Large intestine (tissue), 3 donors: ENCODE results near the gene MRTO4. TPM values are rescaled to one million over a fixed set of nuclear protein-coding genes. Genes with fewer than 3 reads are reported as not detected.
"Not testable (repeated sequence)": the region's sequence is repeated elsewhere in the genome, so short reads cannot be mapped to it uniquely, and the experiment has no call there.

Experiments
- DNase-seq, 2 donors: peaks; one replicate each; pipeline versions ENCODE4 v3.0.0 to v3.0.0-alpha.2; 2013
- H3K27ac ChIP-seq: one replicate; pipeline ENCODE4 v1.5.1; 2013; ENCODE audit warnings: low read length
- H3K27me3 ChIP-seq: 2 replicates; pipeline ENCODE4 v1.6.1; 2013; ENCODE audit warnings: low read length; ENCODE audit not compliant: control insufficient read depth, insufficient read depth
- H3K36me3 ChIP-seq: 2 replicates; pipeline ENCODE4 v1.6.1; 2013; ENCODE audit warnings: low read length; ENCODE audit not compliant: control insufficient read depth, insufficient read depth
- H3K4me1 ChIP-seq: one replicate; pipeline ENCODE4 v1.6.1; 2013; ENCODE audit warnings: low read length; ENCODE audit not compliant: control insufficient read depth, insufficient read depth
- H3K4me3 ChIP-seq: one replicate; pipeline ENCODE4 v1.5.1; 2013; ENCODE audit warnings: low read length
- H3K9me3 ChIP-seq: one replicate; pipeline ENCODE4 v1.6.1; 2013; ENCODE audit warnings: mild to moderate bottlenecking, low read depth, low read length, moderate library complexity; ENCODE audit not compliant: control insufficient read depth
- WGBS: methylation state at CpG from one replicate; pipeline ENCODE4 v1.1.5; 2013; ENCODE audit warnings: low lambda C conversion rate; ENCODE audit not compliant: insufficient coverage; 5-methylcytosine and 5-hydroxymethylcytosine counted together
- polyA plus RNA-seq: library from polyadenylated mRNA; unstranded; fragments of 120-200 nt; gene quantifications from one replicate; pipeline ENCODE4 v1.2.1, GENCODE V29; 2013

MRTO4 gene
- polyA plus RNA-seq, 1 donor, result 27.4 TPM

- Histone ChIP-seq H3K4me1 (peaks cover 12% of the 10 kb centered on the region), H3K4me3 (no peak overlapping the region), H3K9me3 (no peaks in the 10 kb centered on the region), H3K27ac (no peak overlapping the region), H3K27me3 (no peaks in the 10 kb centered on the region), H3K36me3 (peaks cover 55% of the 10 kb centered on the region)
- no CpG with 5 or more reads among the region's 4 CpGs for WGBS
- DNase-seq, result no peak
These were observed 3.7 kb downstream of the MRTO4 start for GRCh38 chr1:19255288-19255687.

GRCh38 chr1:19256301-19256700 is 4.7 kb downstream of the MRTO4 start:
- peaks cover 61% of the 10 kb centered on the region for H3K36me3 ChIP-seq
- not testable (repeated sequence) for H3K4me1 ChIP-seq, H3K4me3 ChIP-seq, H3K27me3 ChIP-seq, H3K27ac ChIP-seq, H3K9me3 ChIP-seq, DNase-seq
- WGBS, result no CpG with 5 or more reads among the region's 5 CpGs

GRCh38 chr1:19257178-19257914 is 5.7 kb downstream of the MRTO4 start:
- H3K27ac ChIP-seq, result no peak overlapping the region
- no peaks in the 10 kb centered on the region for H3K27me3 ChIP-seq
- no peak overlapping the region for H3K4me3 ChIP-seq
- H3K36me3 ChIP-seq, result peaks cover 64% of the 10 kb centered on the region
- H3K9me3 ChIP-seq, result no peaks in the 10 kb centered on the region
- DNase-seq, result no peak
- 100% methylated on average over 1 of the region's 15 CpGs for WGBS
- peaks cover 6% of the 10 kb centered on the region for H3K4me1 ChIP-seq

GRCh38 chr1:19258353-19258752 is 6.7 kb downstream of the MRTO4 start:
- no peak overlapping the region for H3K27ac ChIP-seq
- no peaks in the 10 kb centered on the region for H3K4me1 ChIP-seq
- no CpG with 5 or more reads among the region's 10 CpGs for WGBS
- H3K36me3 ChIP-seq, result peaks cover 64% of the 10 kb centered on the region
- no peak for DNase-seq
- no peaks in the 10 kb centered on the region for H3K9me3 ChIP-seq
- H3K27me3 ChIP-seq, result no peaks in the 10 kb centered on the region
- no peak overlapping the region for H3K4me3 ChIP-seq

DNA sequence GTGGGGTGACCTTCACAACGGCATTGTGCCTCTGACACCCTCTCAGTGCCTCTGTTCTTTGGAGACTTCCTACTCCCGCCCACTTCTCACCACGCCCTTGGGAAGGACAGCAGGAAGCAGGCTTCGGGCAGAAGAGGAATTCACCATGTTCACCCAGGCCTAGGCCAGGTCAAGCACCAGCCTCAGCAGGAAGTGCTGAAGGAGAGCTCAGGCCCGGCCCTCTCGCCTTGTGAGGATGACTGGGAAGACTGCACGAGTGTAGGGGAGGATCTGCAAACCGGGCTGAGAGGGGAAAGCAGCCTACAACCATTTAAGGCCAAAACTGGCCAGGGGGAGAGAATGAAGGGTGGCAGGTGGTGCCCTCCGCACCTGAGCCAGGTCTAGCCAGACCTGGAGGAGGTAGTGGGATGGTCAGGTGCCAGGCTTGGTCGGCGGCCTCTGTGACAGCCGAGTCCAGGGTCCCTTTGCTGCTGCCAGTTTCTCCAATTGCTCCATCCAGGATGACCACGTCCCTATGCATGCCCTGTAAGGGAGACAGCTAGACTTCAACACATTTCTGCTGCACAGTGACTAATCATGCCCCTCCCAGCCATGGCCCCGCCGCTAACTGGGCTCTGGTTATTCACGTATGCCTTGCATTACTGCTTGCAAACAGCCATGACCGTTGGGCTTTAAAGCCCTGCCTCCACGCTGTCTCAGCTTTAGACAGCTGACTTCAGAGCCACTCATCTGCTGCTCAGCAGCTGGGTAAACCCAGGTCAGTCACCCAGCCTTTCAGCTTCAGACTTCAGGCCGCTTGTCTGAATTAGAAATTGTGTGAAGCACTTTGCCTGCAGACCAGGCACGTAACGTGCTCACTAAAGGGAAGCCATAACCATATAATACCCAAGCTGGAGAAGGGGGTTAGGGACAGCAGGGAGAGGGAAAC is 8.9 kb downstream of the MRTO4 start:
- DNase-seq, result no peak
- H3K9me3 ChIP-seq, result no peaks in the 10 kb centered on the region
- no CpG with 5 or more reads among the region's 21 CpGs for WGBS
- no peaks in the 10 kb centered on the region for H3K4me1 ChIP-seq
- peaks cover 57% of the 10 kb centered on the region for H3K36me3 ChIP-seq
- no peak overlapping the region for H3K4me3 ChIP-seq
- no peak overlapping the region for H3K27ac ChIP-seq
- no peaks in the 10 kb centered on the region for H3K27me3 ChIP-seq

DNA sequence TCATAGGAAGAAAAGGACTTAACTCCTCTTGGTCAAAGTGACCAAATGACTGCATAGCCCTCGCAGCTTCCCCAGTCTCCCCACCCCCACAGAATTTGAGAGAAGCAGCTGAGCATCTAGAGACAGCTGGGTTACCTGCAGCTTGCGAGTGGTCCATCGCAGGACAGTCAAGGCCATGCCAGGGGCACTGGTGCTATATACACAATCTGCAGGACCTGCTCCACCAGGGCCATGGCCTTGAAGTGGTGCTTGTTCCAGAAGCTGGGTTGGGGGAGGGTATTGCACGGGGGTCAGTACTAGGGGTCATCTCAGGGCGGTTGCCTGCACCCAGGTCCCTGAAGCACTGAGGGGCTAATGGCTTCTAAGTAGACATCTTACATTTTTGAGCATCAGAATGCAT is 10.4 kb downstream of the MRTO4 start:
- H3K36me3 ChIP-seq, result peaks cover 46% of the 10 kb centered on the region
- WGBS, result no CpG with 5 or more reads among the region's 5 CpGs
- no peak overlapping the region for H3K27ac ChIP-seq
- no peaks in the 10 kb centered on the region for H3K27me3 ChIP-seq
- no peaks in the 10 kb centered on the region for H3K4me1 ChIP-seq
- no peak for DNase-seq
- no peaks in the 10 kb centered on the region for H3K9me3 ChIP-seq
- no peak overlapping the region for H3K4me3 ChIP-seq

DNA sequence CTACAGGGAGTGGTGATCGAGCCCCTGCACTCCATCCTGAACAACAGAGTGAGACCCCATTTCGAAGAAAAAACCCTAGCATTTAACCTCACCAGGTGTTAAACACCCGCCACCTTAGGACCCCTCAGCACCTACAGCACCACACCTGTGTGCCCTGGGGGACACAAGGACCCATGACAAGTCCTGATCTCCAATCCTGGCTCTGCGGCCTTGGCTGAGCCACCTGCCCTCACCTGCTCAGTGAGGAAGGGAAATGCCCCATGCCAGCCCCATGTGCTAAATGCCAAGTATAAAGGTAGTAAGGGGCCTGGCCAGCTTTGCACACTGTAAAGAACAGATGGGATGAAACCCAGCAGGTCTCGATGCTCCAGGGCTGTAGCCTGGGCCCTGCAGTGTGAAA is 11.1 kb downstream of the MRTO4 start:
- WGBS, result no CpG with 5 or more reads among the region's 5 CpGs
- Histone ChIP-seq H3K4me1 (no peaks in the 10 kb centered on the region), H3K27ac (no peak overlapping the region), H3K36me3 (peaks cover 40% of the 10 kb centered on the region), H3K4me3 (no peak overlapping the region), H3K27me3 (no peaks in the 10 kb centered on the region), H3K9me3 (no peaks in the 10 kb centered on the region)
- no peak for DNase-seq

DNA sequence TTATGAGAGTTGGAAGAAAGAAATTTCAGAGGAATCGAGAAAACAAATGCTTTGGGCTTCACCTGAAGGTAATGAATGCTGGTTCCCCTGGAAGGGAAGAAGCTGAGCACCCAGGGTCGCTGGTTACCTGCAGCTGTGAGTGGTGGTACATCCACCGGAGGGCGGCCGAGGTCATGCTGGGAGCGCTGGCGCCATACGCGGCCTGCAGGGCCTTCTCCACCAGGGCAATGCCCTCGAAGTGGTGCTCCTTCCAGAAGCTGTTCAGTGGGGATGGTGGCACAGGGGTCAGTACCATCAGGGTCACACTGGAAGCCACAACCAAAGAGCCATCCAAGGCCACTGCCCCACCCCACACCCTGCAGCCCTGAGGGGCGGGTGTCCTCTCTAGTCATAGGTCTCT is 16.8 kb downstream of the MRTO4 start:
- no peaks in the 10 kb centered on the region for H3K27me3 ChIP-seq
- no peak for DNase-seq
- H3K9me3 ChIP-seq, result no peaks in the 10 kb centered on the region
- H3K27ac ChIP-seq, result no peak overlapping the region
- no peak overlapping the region for H3K4me3 ChIP-seq
- peaks cover 7% of the 10 kb centered on the region for H3K4me1 ChIP-seq
- no CpG with 5 or more reads among the region's 11 CpGs for WGBS
- peaks cover 17% of the 10 kb centered on the region for H3K36me3 ChIP-seq

DNA sequence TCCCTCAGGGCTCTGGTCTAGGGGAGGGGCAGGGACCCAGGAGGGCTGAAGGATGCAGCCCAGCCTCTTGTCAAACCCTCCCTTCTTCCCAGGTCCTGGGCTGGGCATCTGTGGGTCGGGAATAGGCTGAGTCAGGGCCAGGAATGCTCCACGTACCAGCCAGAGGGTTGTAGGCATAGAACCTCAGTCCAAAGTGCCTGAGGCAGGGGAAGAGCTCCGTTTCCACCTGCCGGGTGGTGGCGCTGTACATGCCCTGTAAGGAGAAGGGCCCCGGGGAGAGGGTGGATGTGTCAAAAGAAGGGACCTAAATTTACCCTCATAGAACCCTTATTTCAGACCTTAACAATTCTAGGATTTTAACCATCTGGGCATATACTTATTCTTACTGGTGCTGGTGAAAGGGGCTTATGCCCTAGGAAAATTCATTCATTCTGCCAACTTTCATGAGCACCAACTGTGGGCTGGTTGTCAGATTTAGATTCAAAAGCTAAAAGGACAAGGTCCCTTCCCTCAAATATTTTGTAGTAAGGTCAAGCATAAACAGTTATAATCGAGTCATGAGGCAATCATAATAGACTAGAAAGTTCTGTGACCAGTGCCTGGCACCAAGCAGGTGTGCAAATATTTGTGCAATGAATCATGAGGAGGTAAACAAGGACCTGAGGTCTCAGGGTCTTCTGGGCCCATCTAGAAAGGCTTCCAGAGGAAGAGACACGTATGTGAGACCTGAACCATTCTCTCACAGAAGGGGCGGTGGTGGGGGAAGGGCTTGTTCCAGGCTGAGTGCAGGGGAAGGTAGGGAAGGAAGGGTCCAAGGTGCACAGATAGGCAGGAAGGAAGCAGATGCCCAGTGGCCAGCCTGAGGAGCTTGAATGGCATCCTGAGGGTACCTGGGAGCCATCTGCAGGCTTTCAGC is 18.1 kb downstream of the MRTO4 start:
- not testable (repeated sequence) for DNase-seq, H3K4me3 ChIP-seq, H3K9me3 ChIP-seq, H3K27me3 ChIP-seq
- no CpG with 5 or more reads among the region's 9 CpGs for WGBS
- peak overlapping the region; percentile 23 for H3K27ac ChIP-seq
- H3K36me3 ChIP-seq, result peaks cover 17% of the 10 kb centered on the region
- peaks cover 14% of the 10 kb centered on the region for H3K4me1 ChIP-seq

- not testable (repeated sequence) for H3K27me3 ChIP-seq, H3K4me3 ChIP-seq, H3K27ac ChIP-seq, H3K9me3 ChIP-seq
- H3K36me3 ChIP-seq, result peaks cover 15% of the 10 kb centered on the region
- DNase-seq, result peak in 1 of 2 donors; percentile 14
- no CpG with 5 or more reads among the region's 6 CpGs for WGBS
- H3K4me1 ChIP-seq, result peaks cover 18% of the 10 kb centered on the region
These were observed 18.7 kb downstream of the MRTO4 start for GRCh38 chr1:19270343-19270730.
